Measurements from ENCODE around the gene TRPC6.

The TRPC6 gene

GRCh38 chr11:101583251-101584128 is at the start of gene TRPC6:
Gene TRPC6, minus strand, starts transcription at chr11:101584007. Its CDS starts 504 bp downstream, at chr11:101583503.
- no peak for DNase-seq

- no peak for DNase-seq
Observed at GRCh38 chr11:101620026-101620425, 36.2 kb upstream of the TRPC6 start.

GRCh38 chr11:101618709-101619108 is 34.9 kb upstream of the TRPC6 start:
- no peak for DNase-seq

GRCh38 chr11:101617735-101618332 is 34.0 kb upstream of the TRPC6 start:
- DNase-seq: no peak

- no peak for DNase-seq
Observed at GRCh38 chr11:101612481-101612880, 28.7 kb upstream of the TRPC6 start.

GRCh38 chr11:101600924-101601323 is 17.1 kb upstream of the TRPC6 start:
- DNase-seq: no peak

- DNase-seq: no peak
Observed at GRCh38 chr11:101586965-101587364, 3.2 kb upstream of the TRPC6 start.

- no peak for DNase-seq
Observed at GRCh38 chr11:101584655-101585054, 848 bp upstream of the TRPC6 start.

GRCh38 chr11:101584129-101584515 is 315 bp upstream of the TRPC6 start:
- no peak for DNase-seq

- no peak for DNase-seq
Observed at GRCh38 chr11:101582989-101583250, 887 bp downstream of the TRPC6 start.

- DNase-seq: no peak
Observed at GRCh38 chr11:101582236-101582988, 1.4 kb downstream of the TRPC6 start.

- no peak for DNase-seq
Observed at GRCh38 chr11:101577461-101577860, 6.3 kb downstream of the TRPC6 start.

GRCh38 chr11:101576456-101576855 is 7.4 kb downstream of the TRPC6 start:
- no peak for DNase-seq

- DNase-seq: no peak
Observed at GRCh38 chr11:101574886-101575285, 8.9 kb downstream of the TRPC6 start.

GRCh38 chr11:101567071-101567470 is 16.7 kb downstream of the TRPC6 start:
- no peak for DNase-seq

GRCh38 chr11:101566626-101567025 is 17.2 kb downstream of the TRPC6 start:
- DNase-seq: no peak

GRCh38 chr11:101563166-101563565 is 20.6 kb downstream of the TRPC6 start:
- no peak for DNase-seq

- no peak for DNase-seq
Observed at GRCh38 chr11:101555366-101555765, 28.4 kb downstream of the TRPC6 start.

GRCh38 chr11:101553891-101554292 is 29.9 kb downstream of the TRPC6 start:
- no peak for DNase-seq

- DNase-seq: no peak
Observed at GRCh38 chr11:101552888-101553287, 30.9 kb downstream of the TRPC6 start.

GRCh38 chr11:101528541-101528940 is 55.3 kb downstream of the TRPC6 start:
- no peak for DNase-seq

- DNase-seq: no peak
Observed at GRCh38 chr11:101523634-101524260, 60.1 kb downstream of the TRPC6 start.

GRCh38 chr11:101523193-101523592 is 60.6 kb downstream of the TRPC6 start:
- DNase-seq: no peak

- DNase-seq: no peak
Observed at GRCh38 chr11:101521821-101522220, 62.0 kb downstream of the TRPC6 start.

Data from NCI-H1105 treated with DMSO at 0.1 percent for 48 hours (cell line).